Anterior cingulate cortex (tissue), 58 donors: ENCODE results near the gene PNKP.
A peak's percentile ranks its signal among the peaks of the same experiment; 100 is the strongest.

Source experiments
- DNase-seq, 58 donors: peaks; one replicate each; lab custom pipeline; 2025; lab: John Stamatoyannopoulos, UW

PNKP gene

GRCh38 chr19:49861541-49862378 is 5.6 kb downstream of the PNKP start:
- DNase-seq = no peak

- DNase-seq = peak in 6 of 58 donors; percentile 13 to 49 (median 22)
Observed at GRCh38 chr19:49861107-49861506, 6.3 kb downstream of the PNKP start.

GRCh38 chr19:49860336-49861102 is 6.9 kb downstream of the PNKP start:
- DNase-seq = no peak

GRCh38 chr19:49859682-49860335 is 7.6 kb downstream of the PNKP start:
- no peak for DNase-seq

GRCh38 chr19:49858088-49858985 is 9.0 kb downstream of the PNKP start:
- peak in 38 of 58 donors; percentile 13 to 62 (median 35) for DNase-seq

GRCh38 chr19:49857838-49858087 is 9.6 kb downstream of the PNKP start:
- no peak for DNase-seq

- no peak for DNase-seq
Observed at GRCh38 chr19:49857061-49857837, 10.1 kb downstream of the PNKP start.

GRCh38 chr19:49856574-49857021 is 10.8 kb downstream of the PNKP start:
- DNase-seq = no peak

GRCh38 chr19:49855676-49856573 is 11.5 kb downstream of the PNKP start:
- DNase-seq = no peak

- DNase-seq = no peak
Observed at GRCh38 chr19:49855277-49855675, 12.1 kb downstream of the PNKP start.

- no peak for DNase-seq
Observed at GRCh38 chr19:49854378-49855263, 12.8 kb downstream of the PNKP start.

- no peak for DNase-seq
Observed at GRCh38 chr19:49853852-49854377, 13.5 kb downstream of the PNKP start.

GRCh38 chr19:49852631-49853126 is 14.7 kb downstream of the PNKP start:
- no peak for DNase-seq

GRCh38 chr19:49851456-49852259 is 15.7 kb downstream of the PNKP start:
- DNase-seq = peak in 13 of 58 donors; percentile 11 to 70 (median 40)

- peak; percentile 67 to 96 (median 91) for DNase-seq
Observed at GRCh38 chr19:49850487-49851342, 16.7 kb downstream of the PNKP start, which contains the start of gene PTOV1. Gene PTOV1, plus strand, starts transcription at chr19:49851159.
